ENCODE data around the gene DNM3.

DNA sequence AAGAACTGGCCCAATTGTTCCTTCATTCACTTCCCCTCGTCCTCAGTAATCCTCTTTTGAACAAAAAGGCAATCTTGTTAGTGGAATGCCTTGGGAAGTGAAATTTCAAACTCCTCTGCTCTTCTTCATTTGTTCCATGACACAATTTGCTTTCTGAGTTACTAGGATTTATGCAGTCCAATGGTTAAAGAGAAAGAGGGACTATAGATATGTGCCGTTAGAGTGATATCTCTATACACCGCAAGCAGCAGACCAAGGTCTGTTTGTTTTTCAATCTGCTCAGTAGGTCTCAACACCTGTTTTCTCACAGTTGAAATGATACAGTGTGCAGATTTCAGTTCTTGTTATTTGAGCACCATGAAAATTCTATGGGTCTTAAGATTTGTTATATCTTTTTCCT is 244.0 kb downstream of the DNM3 start:
- TF ChIP-seq TAF1 (IDR thresholded peaks at IDR 0.05; ENCODE audit: borderline replicate concordance, low read depth, low read length) (no peak), POLR2AphosphoS5 (IDR thresholded peaks at IDR 0.05; ENCODE audit: low read depth, low read length) (no peak), ELF1 (IDR thresholded peaks at IDR 0.05) (no peak), GABPA (IDR thresholded peaks at IDR 0.05; ENCODE audit: low read depth) (no peak), RAD21 (IDR thresholded peaks at IDR 0.05; ENCODE audit: low read length) (no peak)
- TF ChIP-seq, protein P1, sequence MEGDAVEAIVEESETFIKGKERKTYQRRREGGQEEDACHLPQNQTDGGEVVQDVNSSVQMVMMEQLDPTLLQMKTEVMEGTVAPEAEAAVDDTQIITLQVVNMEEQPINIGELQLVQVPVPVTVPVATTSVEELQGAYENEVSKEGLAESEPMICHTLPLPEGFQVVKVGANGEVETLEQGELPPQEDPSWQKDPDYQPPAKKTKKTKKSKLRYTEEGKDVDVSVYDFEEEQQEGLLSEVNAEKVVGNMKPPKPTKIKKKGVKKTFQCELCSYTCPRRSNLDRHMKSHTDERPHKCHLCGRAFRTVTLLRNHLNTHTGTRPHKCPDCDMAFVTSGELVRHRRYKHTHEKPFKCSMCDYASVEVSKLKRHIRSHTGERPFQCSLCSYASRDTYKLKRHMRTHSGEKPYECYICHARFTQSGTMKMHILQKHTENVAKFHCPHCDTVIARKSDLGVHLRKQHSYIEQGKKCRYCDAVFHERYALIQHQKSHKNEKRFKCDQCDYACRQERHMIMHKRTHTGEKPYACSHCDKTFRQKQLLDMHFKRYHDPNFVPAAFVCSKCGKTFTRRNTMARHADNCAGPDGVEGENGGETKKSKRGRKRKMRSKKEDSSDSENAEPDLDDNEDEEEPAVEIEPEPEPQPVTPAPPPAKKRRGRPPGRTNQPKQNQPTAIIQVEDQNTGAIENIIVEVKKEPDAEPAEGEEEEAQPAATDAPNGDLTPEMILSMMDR (IDR thresholded peaks at IDR 0.05): no peak
